K562 (cell line): ENCODE results near the gene KRTAP10-11. TPM values are rescaled to one million over a fixed set of nuclear protein-coding genes. Genes with fewer than 3 reads are reported as not detected.
A peak's percentile ranks its signal among the peaks of the same experiment; 100 is the strongest.
"Not testable (repeated sequence)": the region's sequence is repeated elsewhere in the genome, so short reads cannot be mapped to it uniquely, and the experiment has no call there.

Source experiments
- ATAC-seq: fragments of 200-7000 bp; cut with Tn5 transposase; 3 replicates; pipeline ENCODE4 v1.9.1; 2020; ENCODE audit warnings: moderate library complexity
- BruUV-seq: library from RNA; stranded (reverse); fragments of 400-500 nt; replicated peaks from 2 replicates; lab custom pipeline; 2021; lab: Mats Ljungman, UMichigan
- CTCF ChIA-PET: fragments of 300-600 bp; formaldehyde crosslinking; extraction: SDS; loops from one replicate; lab custom pipeline; 2021; ENCODE audit warnings: low intra/inter-chr PET ratio; lab: Yijun Ruan, JAX
- POLR2A ChIA-PET: fragments of 300-600, 350-650 bp; sonication (Branson Sonifier 250); formaldehyde crosslinking; extraction: SDS; loops from one replicate; lab custom pipeline; 2021; ENCODE audit warnings: antibody characterized with exemption, inconsistent platforms; lab: Yijun Ruan, JAX
- DNase-seq, 4 experiments: peaks; one replicate each; pipeline versions ENCODE4 v3.0.0 to v3.0.0-alpha.2; 2011 to 2018; ENCODE audit warnings: low spot score in 3 of 4, mixed read lengths in 3 of 4; ENCODE audit errors: extremely low read depth in 1 of 4
- FAIRE-seq: peaks from 2 replicates; lab custom pipeline; 2011; peaks lifted over from hg19 to GRCh38; lab: Jason Lieb, UNC
- H2AFZ ChIP-seq: 2 replicates; pipeline ENCODE4 v1.6.0; 2011; ENCODE audit warnings: low read depth, low read length, control low read depth, inconsistent platforms
- H3K27ac ChIP-seq: fragments of 200-600 bp; 3 replicates; pipeline ENCODE4 v1.8.0; 2011; ENCODE audit warnings: low read depth, mild to moderate bottlenecking, control low read depth, inconsistent platforms, low read length, moderate library complexity, mixed read lengths; ENCODE audit errors: extremely low read depth
- H3K27me3 ChIP-seq, 2 experiments: fragments of 300-600 bp in 1 of 2; 2 replicates in 1 of 2; 3 replicates in 1 of 2; pipeline versions ENCODE4 v1.6.0 to v1.8.0; 2011; ENCODE audit warnings: inconsistent platforms in 2 of 2, low read length in 2 of 2, mild to moderate bottlenecking in 1 of 2, mixed read lengths in 1 of 2, moderate library complexity in 1 of 2; ENCODE audit not compliant: control insufficient read depth in 2 of 2, insufficient read depth in 2 of 2
- H3K36me3 ChIP-seq: fragments of 300-600 bp; 3 replicates; pipeline ENCODE4 v1.8.0; 2011; ENCODE audit warnings: mild to moderate bottlenecking, low read length, inconsistent platforms; ENCODE audit not compliant: control insufficient read depth, insufficient read depth
- H3K4me1 ChIP-seq, 2 experiments: fragments of 200-600 bp in 1 of 2; replicated peaks in 1 of 2; 2 replicates in 1 of 2; 3 replicates in 1 of 2; pipeline versions ENCODE4 v1.5.1 to v1.8.0; 2011; ENCODE audit warnings: inconsistent platforms in 2 of 2, low read length in 2 of 2, mild to moderate bottlenecking in 1 of 2, mixed read lengths in 1 of 2, moderate library complexity in 1 of 2; ENCODE audit not compliant: control insufficient read depth in 2 of 2, insufficient read depth in 2 of 2
- H3K4me2 ChIP-seq: 2 replicates; pipeline ENCODE4 v1.6.1; 2011; ENCODE audit warnings: low read length, control low read depth, inconsistent platforms, mixed read lengths; ENCODE audit not compliant: insufficient read depth
- H3K4me3 ChIP-seq: fragments of 200-600 bp; sonication (generic), shearing (Covaris generic); 2 replicates; pipeline ENCODE4 v1.5.1; 2016; ENCODE audit warnings: control low read depth, inconsistent platforms
- H3K79me2 ChIP-seq: fragments of 200-600 bp; 3 replicates; pipeline ENCODE4 v1.8.0; 2011; ENCODE audit warnings: low read length, inconsistent platforms; ENCODE audit not compliant: control insufficient read depth, insufficient read depth
- H3K9ac ChIP-seq, 2 experiments: 2 replicates each; pipeline versions ENCODE4 v1.6.0 to v1.6.1; 2011; ENCODE audit warnings: low read depth in 2 of 2, low read length in 2 of 2, control low read depth in 1 of 2, inconsistent platforms in 1 of 2, mild to moderate bottlenecking in 1 of 2, mixed read lengths in 1 of 2; ENCODE audit not compliant: insufficient read depth in 1 of 2
- H3K9me1 ChIP-seq: one replicate; pipeline ENCODE4 v1.6.0; 2011; ENCODE audit warnings: inconsistent platforms, mild to moderate bottlenecking, low read length, moderate library complexity; ENCODE audit not compliant: control insufficient read depth, insufficient read depth
- H3K9me3 ChIP-seq: replicated peaks from 2 replicates; pipeline ENCODE4 v1.5.1; 2011; ENCODE audit warnings: low read depth, low read length, inconsistent platforms; ENCODE audit not compliant: control insufficient read depth, insufficient read depth
- H4K20me1 ChIP-seq: replicated peaks from 2 replicates; pipeline ENCODE4 v1.6.1; 2011; ENCODE audit warnings: low read length, inconsistent platforms, mixed read lengths; ENCODE audit not compliant: control insufficient read depth, insufficient read depth
- E2F1 ChIP-seq: sonication (generic); formaldehyde crosslinking; IDR thresholded peaks from 2 replicates; pipeline ENCODE4 v1.8.1; 2023; ENCODE audit warnings: mild to moderate bottlenecking, missing genetic modification reagents, moderate library complexity
- NFE2 ChIP-seq: IDR thresholded peaks from 2 replicates; pipeline ENCODE4 v1.6.1; 2014; ENCODE audit warnings: antibody characterized with exemption, low read depth
- PCBP2 ChIP-seq: fragments of 200-400 bp; formaldehyde crosslinking; IDR thresholded peaks from 2 replicates; pipeline ENCODE4 v1.6.1; 2018; ENCODE audit warnings: low read length, low read depth, mild to moderate bottlenecking, moderate library complexity; ENCODE audit not compliant: poor library complexity, severe bottlenecking
- SUPT5H ChIP-seq: fragments of 450-650 bp; IDR thresholded peaks from 2 replicates; pipeline ENCODE4 v1.6.1; 2016
- TRIM28 ChIP-seq: fragments of 450-650 bp; IDR thresholded peaks from 2 replicates; pipeline ENCODE4 v1.6.1; 2017
- WGBS: fragments of 100-300 bp; shearing (Covaris generic); methylation state at CpG from one replicate; pipeline ENCODE4 v1.1.6; 2016; ENCODE audit warnings: low coverage, mixed read lengths; ENCODE audit not compliant: insufficient coverage; ENCODE audit errors: missing lambda C conversion rate; 5-methylcytosine and 5-hydroxymethylcytosine counted together
- in situ Hi-C: fragments of 300-500 bp; cut with MboI; formaldehyde crosslinking; loops from 4 replicates; pipeline ENCODE4 v1.15.0; 2018; ENCODE audit warnings: inconsistent platforms, mixed read lengths
- intact Hi-C: fragments of 100-400 bp; cut with micrococcal nuclease; formaldehyde crosslinking; loops from 2 replicates; pipeline ENCODE4 v1.14.2; 2022
- polyA plus RNA-seq, 8 experiments: library from polyadenylated mRNA; depleted of rRNA in 4 of 8; stranded (reverse) in 5 of 8; unstranded in 3 of 8; fragments of >200 nt; fragmentation: Nextera tagmentation in 2 of 8; fragmentation: Illumina TruSeq in 1 of 8; extraction: Ambion mirVana in 2 of 8; extraction: Trizol in 1 of 8; gene quantifications; 2 replicates each; pipeline versions ENCODE4 v1.2.1 to v1.2.3, GENCODE V29; 2011 to 2014; ENCODE audit warnings: inconsistent platforms in 1 of 8, missing spikeins in 1 of 8
- total RNA-seq, 7 experiments: library from RNA; depleted of rRNA in 6 of 7; stranded (reverse); fragments of >200 nt in 6 of 7; fragmentation: Illumina TruSeq in 2 of 7; extraction: Trizol in 2 of 7; gene quantifications; 2 replicates each; pipeline versions ENCODE4 v1.2.1 to v1.2.3, GENCODE V29; 2011 to 2021; ENCODE audit warnings: low replicate concordance in 1 of 7

KRTAP10-11 gene
- total and polyA plus RNA-seq, 9 of the 15 experiments (the other 6 are each of a cell fraction or from before 2014, with no cell fraction given): not detected

GRCh38 chr21:44609193-44609592, 37.0 kb upstream of the KRTAP10-11 start (continued):
- TF ChIP-seq SUPT5H: no peak
- TF ChIP-seq PCBP2: no peak
- TF ChIP-seq NFE2: no peak
- TF ChIP-seq E2F1 (CRISPR knock-in tag): no peak

GRCh38 chr21:44610157-44610843, 35.9 kb upstream of the KRTAP10-11 start:
- Histone ChIP-seq H3K4me1 (peaks cover 0 to 10% of the 10 kb centered on the region in 2 experiments; a peak in 2 of 5 replicates), H3K27me3 (peaks cover 12 to 26% of the 10 kb centered on the region in 2 experiments; a peak in 4 of 5 replicates)
- FAIRE-seq, in situ Hi-C loops, H3K27ac ChIP-seq, H3K9me3 ChIP-seq, H3K9ac ChIP-seq, H2AFZ ChIP-seq, H3K9me1 ChIP-seq, H3K4me2 ChIP-seq, ATAC-seq, intact Hi-C loops, H4K20me1 ChIP-seq, CTCF ChIA-PET, BruUV-seq, H3K79me2 ChIP-seq, DNase-seq, H3K36me3 ChIP-seq, H3K4me3 ChIP-seq: not testable (repeated sequence)
- 3% methylated on average over 7 of the region's 7 CpGs for WGBS
- TF ChIP-seq TRIM28: 0 out of 2 replicates have a peak, but pooled peaks have one; percentile 58
- POLR2A ChIA-PET: interaction anchor here (0.6 kb wide), 1 partner anchor 119 kb away, joined by 3 read pairs; no protein-coding TSS in a partner anchor
